Esophagus muscularis mucosa (tissue), 4 donors: ENCODE results near the gene HADHA. TPM values are rescaled to one million over a fixed set of nuclear protein-coding genes. Genes with fewer than 3 reads are reported as not detected.

Experiments used
- DNase-seq: peaks from one replicate; pipeline ENCODE4 v3.0.0-alpha.2; 2017; ENCODE audit errors: extremely low spot score
- H3K27ac ChIP-seq, 4 donors: fragments of 200-600 bp; sonication (generic); replicated peaks in 1 of 4; 1 replicate in 3 of 4; 2 replicates in 1 of 4; pipeline ENCODE4 v1.5.1; 2016 to 2019; ENCODE audit warnings: mild to moderate bottlenecking in 1 of 4
- H3K27me3 ChIP-seq, 4 donors: fragments of 200-600 bp; sonication (generic); one replicate each; pipeline versions ENCODE4 v1.5.1 to v1.6.0; 2016 to 2019
- H3K36me3 ChIP-seq, 4 donors: fragments of 200-600 bp; sonication (generic); one replicate each; pipeline ENCODE4 v1.5.1; 2016 to 2019
- H3K4me1 ChIP-seq, 4 donors: fragments of 200-600 bp; sonication (generic); one replicate each; pipeline ENCODE4 v1.5.1; 2016 to 2019
- H3K4me3 ChIP-seq, 4 donors: fragments of 200-600 bp; sonication (generic); 1 replicate in 2 of 4; 2 replicates in 2 of 4; pipeline ENCODE4 v1.5.1; 2016 to 2019; ENCODE audit warnings: mild to moderate bottlenecking in 4 of 4, moderate library complexity in 1 of 4
- H3K9me3 ChIP-seq, 4 donors: fragments of 200-600 bp; sonication (generic); 1 replicate in 3 of 4; 2 replicates in 1 of 4; pipeline ENCODE4 v1.5.1; 2016 to 2019
- EP300 ChIP-seq: sonication (generic); formaldehyde crosslinking; IDR thresholded peaks from one replicate; pipeline ENCODE4 v1.6.1; 2017; ENCODE audit warnings: antibody characterized with exemption
- POLR2A ChIP-seq: fragments of 450-650 bp; IDR thresholded peaks from one replicate; pipeline ENCODE4 v1.6.1; 2017; ENCODE audit warnings: antibody characterized with exemption, moderate library complexity, mild to moderate bottlenecking, low read depth
- POLR2AphosphoS5 ChIP-seq, 2 donors: sonication (generic); formaldehyde crosslinking; IDR thresholded peaks; one replicate each; pipeline ENCODE4 v1.6.1; 2017; ENCODE audit warnings: antibody characterized with exemption in 2 of 2
- WGBS: methylation state at CpG from one replicate; pipeline ENCODE4 v1.1.5; 2018; 5-methylcytosine and 5-hydroxymethylcytosine counted together
- intact Hi-C: fragments of 100-400 bp; cut with DNase I; formaldehyde crosslinking; loops from one replicate; pipeline ENCODE4 v1.15.1; 2023
- total RNA-seq, 4 donors: library from RNA; depleted of rRNA; stranded (reverse); fragments of >200 nt; gene quantifications; one replicate each; pipeline versions ENCODE4 v1.1.0 to v1.2.1, GENCODE V29; 2016
- TF ChIP-seq, protein P1 (sequence below), 3 experiments: fragments of 200-600 bp in 2 of 3; fragments of 450-650 bp in 1 of 3; sonication (generic) in 2 of 3; IDR thresholded peaks; one replicate each; pipeline ENCODE4 v1.5.1; 2017 to 2019; ENCODE audit warnings: antibody characterized with exemption in 3 of 3, mild to moderate bottlenecking in 2 of 3, moderate library complexity in 1 of 3

HADHA gene
- total RNA-seq, 4 donors from 2014 or later, result 155 to 266 (median 175) TPM

DNA sequence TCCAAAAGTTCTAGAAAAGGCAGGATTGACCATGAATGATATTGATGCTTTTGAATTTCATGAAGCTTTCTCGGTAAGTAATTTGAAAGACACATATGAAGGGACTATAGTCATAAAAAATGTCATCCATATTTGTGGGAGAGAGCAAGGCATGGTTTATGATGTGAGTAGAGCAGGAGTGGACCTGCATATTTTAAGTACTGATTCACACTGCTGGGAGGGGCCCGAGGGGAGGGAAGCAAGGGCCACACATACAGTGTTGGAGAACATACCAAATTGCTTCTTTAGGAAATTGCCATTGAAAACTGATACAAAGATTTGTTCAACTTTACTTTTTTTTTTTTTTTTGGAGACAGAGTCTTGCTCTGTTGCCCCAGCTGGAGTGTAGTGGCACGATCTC is 39.7 kb upstream of the HADHA start:
- 90% methylated on average over 3 of the region's 3 CpGs for WGBS
- intact Hi-C loops, result no loop called here
- no peaks in the 10 kb centered on the region for H3K4me1 ChIP-seq
- peaks cover 56 to 100% (median 98%) of the 10 kb centered on the region in 4 donors for H3K36me3 ChIP-seq
- no peak overlapping the region for H3K4me3 ChIP-seq
- H3K27ac ChIP-seq, result no peak overlapping the region
- H3K9me3 ChIP-seq, result no peaks in the 10 kb centered on the region
- H3K27me3 ChIP-seq, result no peaks in the 10 kb centered on the region
- no peak for DNase-seq
- TF ChIP-seq POLR2A (no peak), EP300 (no peak), POLR2AphosphoS5 (IDR thresholded peaks at IDR 0.05) (no peak)

DNA sequence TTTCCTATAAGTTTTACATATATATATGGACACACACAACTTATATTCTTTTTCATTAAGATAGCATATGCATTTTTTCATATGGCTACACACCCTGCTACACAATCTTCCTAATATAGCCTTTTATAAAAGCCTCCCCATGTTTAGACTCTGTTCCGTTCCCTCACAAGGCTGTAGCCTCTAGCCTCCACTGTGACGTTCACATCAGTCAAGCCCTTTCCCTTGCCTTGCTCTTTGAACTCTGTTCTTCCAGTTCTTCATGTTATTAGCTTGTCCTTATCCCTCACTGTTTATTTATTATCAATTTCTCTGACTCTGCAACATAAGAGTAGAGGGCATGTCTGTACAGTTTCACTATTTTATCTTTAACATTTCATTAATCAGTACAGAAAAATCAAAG is 39.2 kb upstream of the HADHA start:
- no peak overlapping the region for H3K27ac ChIP-seq
- intact Hi-C loops, result no loop called here
- no peaks in the 10 kb centered on the region for H3K9me3 ChIP-seq
- no peaks in the 10 kb centered on the region for H3K4me1 ChIP-seq
- 97% methylated on average over 2 of the region's 2 CpGs for WGBS
- H3K36me3 ChIP-seq, result peaks cover 61 to 100% (median 99%) of the 10 kb centered on the region in 4 donors
- TF ChIP-seq POLR2AphosphoS5 (IDR thresholded peaks at IDR 0.05) (no peak), POLR2A (no peak), EP300 (no peak)
- TF ChIP-seq, protein P1, sequence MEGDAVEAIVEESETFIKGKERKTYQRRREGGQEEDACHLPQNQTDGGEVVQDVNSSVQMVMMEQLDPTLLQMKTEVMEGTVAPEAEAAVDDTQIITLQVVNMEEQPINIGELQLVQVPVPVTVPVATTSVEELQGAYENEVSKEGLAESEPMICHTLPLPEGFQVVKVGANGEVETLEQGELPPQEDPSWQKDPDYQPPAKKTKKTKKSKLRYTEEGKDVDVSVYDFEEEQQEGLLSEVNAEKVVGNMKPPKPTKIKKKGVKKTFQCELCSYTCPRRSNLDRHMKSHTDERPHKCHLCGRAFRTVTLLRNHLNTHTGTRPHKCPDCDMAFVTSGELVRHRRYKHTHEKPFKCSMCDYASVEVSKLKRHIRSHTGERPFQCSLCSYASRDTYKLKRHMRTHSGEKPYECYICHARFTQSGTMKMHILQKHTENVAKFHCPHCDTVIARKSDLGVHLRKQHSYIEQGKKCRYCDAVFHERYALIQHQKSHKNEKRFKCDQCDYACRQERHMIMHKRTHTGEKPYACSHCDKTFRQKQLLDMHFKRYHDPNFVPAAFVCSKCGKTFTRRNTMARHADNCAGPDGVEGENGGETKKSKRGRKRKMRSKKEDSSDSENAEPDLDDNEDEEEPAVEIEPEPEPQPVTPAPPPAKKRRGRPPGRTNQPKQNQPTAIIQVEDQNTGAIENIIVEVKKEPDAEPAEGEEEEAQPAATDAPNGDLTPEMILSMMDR (IDR thresholded peaks at IDR 0.05), result no peak
- no peaks in the 10 kb centered on the region for H3K27me3 ChIP-seq
- no peak overlapping the region for H3K4me3 ChIP-seq
- DNase-seq, result no peak

DNA sequence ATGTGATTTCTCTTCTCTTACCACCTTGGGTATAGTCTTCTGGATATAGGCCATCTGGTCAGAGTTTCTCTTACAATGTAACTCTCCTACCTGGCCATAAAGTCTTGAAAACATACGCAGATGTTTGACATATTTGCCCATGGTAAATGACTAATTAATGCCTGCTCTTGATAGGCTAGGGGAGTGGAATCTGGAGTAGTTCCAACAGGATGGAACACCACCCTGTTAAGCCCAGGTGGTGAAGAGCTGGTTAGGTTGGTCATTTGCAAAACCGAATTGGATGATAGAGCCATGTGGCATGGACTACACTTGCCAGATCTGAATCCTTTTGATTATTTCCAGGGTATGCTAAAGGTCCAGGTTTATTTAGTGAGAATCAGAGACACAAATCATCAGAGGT is 36.8 kb upstream of the HADHA start:
- Histone ChIP-seq H3K9me3 (no peaks in the 10 kb centered on the region), H3K4me3 (no peak overlapping the region), H3K27ac (no peak overlapping the region), H3K4me1 (peaks cover 0 to 4% (median 0%) of the 10 kb centered on the region in 4 donors), H3K27me3 (no peaks in the 10 kb centered on the region), H3K36me3 (peaks cover 56 to 100% (median 96%) of the 10 kb centered on the region in 4 donors)
- DNase-seq, result no peak
- 95% methylated on average over 2 of the region's 2 CpGs for WGBS
- intact Hi-C loops, result no loop called here
- TF ChIP-seq, protein P1 (IDR thresholded peaks at IDR 0.05), result no peak
- TF ChIP-seq POLR2AphosphoS5 (IDR thresholded peaks at IDR 0.05), result no peak
- no peak for TF ChIP-seq POLR2A
- TF ChIP-seq EP300, result no peak

DNA sequence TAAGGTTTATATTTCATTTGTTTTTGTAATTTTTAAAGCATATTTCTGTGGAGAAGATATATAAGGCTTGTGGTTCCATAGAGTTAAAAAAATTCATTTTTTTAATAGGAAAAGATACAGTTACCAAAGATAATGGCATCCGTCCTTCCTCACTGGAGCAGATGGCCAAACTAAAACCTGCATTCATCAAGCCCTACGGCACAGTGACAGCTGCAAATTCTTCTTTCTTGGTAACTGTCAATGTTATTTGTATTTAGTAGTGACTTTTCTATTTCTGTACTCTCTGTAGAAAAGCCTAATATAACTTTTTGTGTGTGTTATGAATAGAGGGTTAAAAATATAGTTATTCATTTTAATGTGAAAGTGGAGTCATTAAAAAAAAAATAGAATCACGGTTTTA is 35.5 kb upstream of the HADHA start:
- peaks cover 4 to 14% (median 8%) of the 10 kb centered on the region in 4 donors for H3K4me1 ChIP-seq
- H3K9me3 ChIP-seq, result no peaks in the 10 kb centered on the region
- DNase-seq, result no peak
- 93% methylated on average over 3 of the region's 3 CpGs for WGBS
- intact Hi-C loops, result loop anchor here (5.0 kb wide), 1 partner anchor 38 kb away; the partner anchor contains the start of genes HADHA and HADHB
- no peaks in the 10 kb centered on the region for H3K27me3 ChIP-seq
- H3K27ac ChIP-seq, result no peak overlapping the region
- TF ChIP-seq POLR2A (no peak), POLR2AphosphoS5 (IDR thresholded peaks at IDR 0.05) (no peak), EP300 (no peak)
- TF ChIP-seq, protein P1 (IDR thresholded peaks at IDR 0.05), result no peak
- H3K4me3 ChIP-seq, result no peak overlapping the region
- H3K36me3 ChIP-seq, result peaks cover 47 to 97% (median 86%) of the 10 kb centered on the region in 4 donors

DNA sequence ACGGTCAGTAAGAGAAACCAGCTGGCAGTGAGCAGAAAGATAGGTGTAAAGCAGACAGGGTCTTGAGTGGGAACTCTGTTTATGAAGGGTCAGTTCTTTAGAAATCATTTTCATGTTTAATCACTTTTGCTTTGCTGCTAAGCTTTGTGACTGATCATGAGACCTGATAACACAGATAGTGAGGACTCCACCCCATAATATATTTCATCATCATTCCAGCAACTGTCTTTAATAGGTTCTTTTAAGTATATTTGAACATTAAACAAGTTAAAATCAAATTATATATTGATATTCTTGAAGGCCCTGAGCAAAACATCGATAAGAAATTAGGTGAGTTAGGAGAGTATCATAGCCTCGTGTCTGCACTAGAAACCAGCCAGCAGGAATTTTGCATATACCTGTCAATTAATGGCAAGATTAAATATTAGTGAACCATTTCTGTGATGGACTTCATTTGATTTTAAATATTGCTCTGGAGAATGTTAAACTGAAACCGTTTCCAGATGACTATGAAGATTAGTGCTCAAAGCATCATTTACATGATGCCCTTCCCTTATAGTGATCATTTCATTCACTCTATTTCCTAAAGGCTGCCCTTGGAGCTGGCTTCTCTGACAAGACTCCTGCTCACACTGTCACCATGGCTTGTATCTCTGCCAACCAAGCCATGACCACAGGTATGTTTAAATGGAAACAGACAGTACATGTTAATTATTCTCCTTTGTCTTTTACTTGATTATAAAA is 32.2 kb upstream of the HADHA start:
- Histone ChIP-seq H3K4me1 (peaks cover 29 to 41% (median 33%) of the 10 kb centered on the region in 4 donors), H3K36me3 (peaks cover 25 to 71% (median 60%) of the 10 kb centered on the region in 4 donors), H3K9me3 (no peaks in the 10 kb centered on the region), H3K27ac (peak overlapping the region in 1 of 4 donors; percentile 17), H3K27me3 (no peaks in the 10 kb centered on the region), H3K4me3 (no peak overlapping the region)
- intact Hi-C loops, result loop anchor here (5.0 kb wide), 1 partner anchor 34 kb away; the partner anchor contains the start of genes HADHA and HADHB
- 84% methylated on average over 4 of the region's 4 CpGs for WGBS
- DNase-seq, result no peak
- TF ChIP-seq, protein P1 (IDR thresholded peaks at IDR 0.05), result no peak
- no peak for TF ChIP-seq POLR2A
- TF ChIP-seq POLR2AphosphoS5 (IDR thresholded peaks at IDR 0.05), result no peak
- no peak for TF ChIP-seq EP300
